Endothelial cell of umbilical vein (primary cell): ENCODE data around the gene CNKSR3.

ENCODE experiments used
- CTCF ChIP-seq, 2 donors: IDR thresholded peaks; 1 replicate in 1 of 2; 2 replicates in 1 of 2; pipeline ENCODE4 v1.5.1; 2011; ENCODE audit warnings: low read length in 2 of 2, mild to moderate bottlenecking in 2 of 2, moderate library complexity in 2 of 2, control low read depth in 1 of 2, inconsistent platforms in 1 of 2, low read depth in 1 of 2; ENCODE audit not compliant: insufficient read depth in 1 of 2; ENCODE audit errors: extremely low read depth in 1 of 2
- EZH2 ChIP-seq: IDR thresholded peaks from 2 replicates; pipeline ENCODE4 v1.6.1; 2012; ENCODE audit warnings: borderline replicate concordance, low read depth, mild to moderate bottlenecking, moderate library complexity, low read length, inconsistent platforms; ENCODE audit not compliant: severe bottlenecking
- FOS ChIP-seq: IDR thresholded peaks from 2 replicates; pipeline ENCODE4 v1.6.1; 2011; ENCODE audit warnings: mild to moderate bottlenecking, low read length, moderate library complexity, borderline replicate concordance; ENCODE audit not compliant: insufficient read depth
- GATA2 ChIP-seq: IDR thresholded peaks from 2 replicates; pipeline ENCODE4 v1.7.0; 2011; ENCODE audit warnings: low read depth, mild to moderate bottlenecking, moderate library complexity, mixed read lengths, low read length; ENCODE audit not compliant: insufficient read length, insufficient read depth
- JUN ChIP-seq: IDR thresholded peaks from 2 replicates; pipeline ENCODE4 v1.6.1; 2011; ENCODE audit warnings: borderline replicate concordance, low read depth; ENCODE audit not compliant: insufficient read length, insufficient read depth
- MAX ChIP-seq: IDR thresholded peaks from 2 replicates; pipeline ENCODE4 v1.6.1; 2011; ENCODE audit not compliant: insufficient read depth, insufficient read length
- MYC ChIP-seq: IDR thresholded peaks from one replicate; pipeline ENCODE4 v1.6.1; 2011; ENCODE audit warnings: mild to moderate bottlenecking, low read depth, low read length
- POLR2A ChIP-seq: IDR thresholded peaks from 2 replicates; pipeline ENCODE4 v1.6.1; 2012; ENCODE audit warnings: low read depth, mild to moderate bottlenecking, control low read depth, low read length
- POLR2AphosphoS5 ChIP-seq: IDR thresholded peaks from 2 replicates; pipeline ENCODE4 v1.6.1; 2012; ENCODE audit warnings: low read depth, mild to moderate bottlenecking, control low read depth, low read length, moderate library complexity; ENCODE audit not compliant: insufficient read depth

- TF ChIP-seq POLR2A (no peak), POLR2AphosphoS5 (no peak), EZH2 (no peak), CTCF (IDR thresholded peaks at IDR 0.05; ENCODE audit: extremely low read depth in 1 of 2, insufficient read depth in 1 of 2, low read depth in 1 of 2, low read length in 2 of 2) (no peak), JUN (peak; percentile 87), MAX (no peak), FOS (peak; percentile 50), MYC (no peak), GATA2 (no peak)
Measured at GRCh38 chr6:154474648-154475428, 35.6 kb downstream of the CNKSR3 start.
